HepG2 (cell line): ENCODE results near the gene PTPDC1. TPM values are rescaled to one million over a fixed set of nuclear protein-coding genes. Genes with fewer than 3 reads are reported as not detected.

Source experiments
- ATAC-seq: fragments of 200-7000 bp; cut with Tn5 transposase; 3 replicates; pipeline ENCODE4 v1.9.1; 2020; ENCODE audit warnings: mild to moderate bottlenecking, moderate library complexity
- BruUV-seq: library from RNA; stranded (reverse); fragments of 400-500 nt; replicated peaks from 2 replicates; lab custom pipeline; 2021; lab: Mats Ljungman, UMichigan
- CTCF ChIA-PET: fragments of 300-600 bp; formaldehyde crosslinking; extraction: SDS; loops from one replicate; lab custom pipeline; 2021; ENCODE audit warnings: low total read pairs, inconsistent platforms, low intra/inter-chr PET ratio; lab: Yijun Ruan, JAX
- POLR2A ChIA-PET: fragments of 350-600 bp; sonication (Branson Sonifier 250); formaldehyde crosslinking; loops from one replicate; lab custom pipeline; 2020; ENCODE audit warnings: antibody characterized with exemption, inconsistent platforms; lab: Yijun Ruan, JAX
- DNase-seq: peaks from one replicate; pipeline ENCODE4 v3.0.0-alpha.2; 2015; ENCODE audit warnings: low spot score
- FAIRE-seq: peaks from 3 replicates; lab custom pipeline; 2011; peaks lifted over from hg19 to GRCh38; lab: Jason Lieb, UNC
- H2AFZ ChIP-seq: one replicate; pipeline ENCODE4 v1.6.1; 2011; ENCODE audit warnings: low read length, inconsistent platforms
- H3K27ac ChIP-seq: fragments of 300-600 bp; 3 replicates; pipeline ENCODE4 v1.8.0; 2011; ENCODE audit warnings: mixed run types, mild to moderate bottlenecking, mixed read lengths, low read length, inconsistent platforms; ENCODE audit not compliant: insufficient read depth; ENCODE audit errors: extremely low read length
- H3K27me3 ChIP-seq, 2 experiments: fragments of 200-600 bp in 1 of 2; 2 replicates in 1 of 2; 3 replicates in 1 of 2; pipeline versions ENCODE4 v1.6.0 to v1.8.0; 2011; ENCODE audit warnings: low read length in 2 of 2, mild to moderate bottlenecking in 2 of 2, moderate library complexity in 2 of 2, inconsistent platforms in 1 of 2; ENCODE audit not compliant: insufficient read depth in 2 of 2, control insufficient read depth in 1 of 2
- H3K36me3 ChIP-seq, 2 experiments: fragments of 200-600 bp in 1 of 2; replicated peaks in 1 of 2; 2 replicates in 1 of 2; 3 replicates in 1 of 2; pipeline versions ENCODE4 v1.5.1 to v1.8.0; 2011; ENCODE audit warnings: low read length in 2 of 2, inconsistent platforms in 1 of 2; ENCODE audit not compliant: insufficient read depth in 2 of 2, control insufficient read depth in 1 of 2
- H3K4me1 ChIP-seq: 2 replicates; pipeline ENCODE4 v1.5.1; 2012; ENCODE audit warnings: low read length, inconsistent platforms; ENCODE audit not compliant: insufficient read depth
- H3K4me2 ChIP-seq: 2 replicates; pipeline ENCODE4 v1.6.0; 2011; ENCODE audit warnings: low read depth, low read length, inconsistent platforms
- H3K4me3 ChIP-seq, 3 experiments: fragments of 200-600 bp in 1 of 3; sonication (generic), shearing (Covaris generic) in 1 of 3; replicated peaks in 1 of 3; 2 replicates each; pipeline ENCODE4 v1.5.1; 2011 to 2016; ENCODE audit warnings: low read length in 3 of 3, inconsistent platforms in 2 of 3, low read depth in 2 of 3, mild to moderate bottlenecking in 2 of 3, control low read depth in 1 of 3, mixed read lengths in 1 of 3; ENCODE audit not compliant: insufficient read depth in 1 of 3
- H3K79me2 ChIP-seq: one replicate; pipeline ENCODE4 v1.6.1; 2011; ENCODE audit warnings: low read length, inconsistent platforms; ENCODE audit not compliant: insufficient read depth
- H3K9ac ChIP-seq: 2 replicates; pipeline ENCODE4 v1.6.0; 2011; ENCODE audit warnings: mild to moderate bottlenecking, low read depth, low read length, inconsistent platforms; ENCODE audit not compliant: insufficient read depth
- H3K9me3 ChIP-seq: 2 replicates; pipeline ENCODE4 v1.5.1; 2012; ENCODE audit warnings: mild to moderate bottlenecking, low read length
- H4K20me1 ChIP-seq: 2 replicates; pipeline ENCODE4 v1.6.0; 2011; ENCODE audit warnings: inconsistent platforms, mild to moderate bottlenecking, low read length, moderate library complexity; ENCODE audit not compliant: insufficient read depth
- CBFB ChIP-seq: sonication (generic); formaldehyde crosslinking; IDR thresholded peaks from 2 replicates; pipeline ENCODE4 v1.4.0; 2020; ENCODE audit warnings: missing genetic modification reagents
- DR1 ChIP-seq: sonication (generic); formaldehyde crosslinking; IDR thresholded peaks from 2 replicates; pipeline ENCODE4 v1.8.0; 2021; ENCODE audit warnings: mild to moderate bottlenecking, missing genetic modification reagents, inconsistent platforms
- E2F1 ChIP-seq: sonication (generic); formaldehyde crosslinking; IDR thresholded peaks from 2 replicates; pipeline ENCODE4 v1.5.0; 2020; ENCODE audit warnings: missing genetic modification reagents
- HNRNPK ChIP-seq: fragments of 200-400 bp; formaldehyde crosslinking; IDR thresholded peaks from 2 replicates; pipeline ENCODE4 v1.6.1; 2018; ENCODE audit warnings: low read length, low read depth, moderate library complexity, mild to moderate bottlenecking; ENCODE audit not compliant: poor library complexity, severe bottlenecking
- JUN ChIP-seq: sonication (generic); formaldehyde crosslinking; IDR thresholded peaks from 2 replicates; pipeline ENCODE4 v1.4.0; 2020; ENCODE audit warnings: mild to moderate bottlenecking, missing genetic modification reagents
- MED13 ChIP-seq: sonication (generic); formaldehyde crosslinking; IDR thresholded peaks from 2 replicates; pipeline ENCODE4 v1.5.0; 2020; ENCODE audit warnings: missing genetic modification reagents
- MYC ChIP-seq: sonication (generic); formaldehyde crosslinking; IDR thresholded peaks from 2 replicates; pipeline ENCODE4 v1.9.0; 2021; ENCODE audit warnings: missing genetic modification reagents, borderline replicate concordance
- NCOA1 ChIP-seq: sonication (generic); formaldehyde crosslinking; IDR thresholded peaks from 2 replicates; pipeline ENCODE4 v1.9.0; 2021; ENCODE audit warnings: missing genetic modification reagents
- RARA ChIP-seq: IDR thresholded peaks from 2 replicates; pipeline ENCODE4 v1.6.1; 2016; ENCODE audit warnings: missing genetic modification reagents, missing compliant biosample characterization
- SP1 ChIP-seq, 2 experiments: fragments of 450-650 bp in 1 of 2; sonication (generic) in 1 of 2; formaldehyde crosslinking in 1 of 2; IDR thresholded peaks; 2 replicates each; pipeline versions ENCODE4 v1.4.0 to v1.6.1; 2016 to 2020; ENCODE audit warnings: missing genetic modification reagents in 1 of 2
- THAP11 ChIP-seq: IDR thresholded peaks from 2 replicates; pipeline ENCODE4 v1.6.1; 2016; ENCODE audit warnings: missing biosample characterization, missing genetic modification reagents
- U2AF2 ChIP-seq: fragments of 200-400 bp; formaldehyde crosslinking; IDR thresholded peaks from 2 replicates; pipeline ENCODE4 v1.6.1; 2017; ENCODE audit warnings: low read depth, mild to moderate bottlenecking, low read length
- ZFP82 ChIP-seq: sonication (generic); formaldehyde crosslinking; IDR thresholded peaks from 2 replicates; pipeline ENCODE4 v1.5.1; 2020; ENCODE audit warnings: mild to moderate bottlenecking, missing genetic modification reagents, borderline replicate concordance
- ZNF235 ChIP-seq: sonication (generic); formaldehyde crosslinking; IDR thresholded peaks from 2 replicates; pipeline ENCODE4 v1.8.1; 2023; ENCODE audit warnings: mild to moderate bottlenecking, missing genetic modification reagents, borderline replicate concordance
- ZNF292 ChIP-seq: sonication (generic); formaldehyde crosslinking; IDR thresholded peaks from 2 replicates; pipeline ENCODE4 v1.8.1; 2022; ENCODE audit warnings: mild to moderate bottlenecking, low read depth, missing genetic modification reagents, borderline replicate concordance
- ZNF33A ChIP-seq: sonication (generic); formaldehyde crosslinking; IDR thresholded peaks from 2 replicates; pipeline ENCODE4 v1.5.1; 2020; ENCODE audit warnings: missing genetic modification reagents, mild to moderate bottlenecking, moderate library complexity, borderline replicate concordance
- ZNF720 ChIP-seq: sonication (generic); formaldehyde crosslinking; IDR thresholded peaks from 2 replicates; pipeline ENCODE4 v1.4.0; 2020; ENCODE audit warnings: missing genetic modification reagents
- ZNF724P ChIP-seq: sonication (generic); formaldehyde crosslinking; IDR thresholded peaks from 2 replicates; pipeline ENCODE4 v1.8.0; 2022; ENCODE audit warnings: missing genetic modification reagents, borderline replicate concordance
- WGBS: methylation state at CpG from one replicate; pipeline ENCODE4 v1.1.6; 2017; ENCODE audit warnings: low lambda C conversion rate; 5-methylcytosine and 5-hydroxymethylcytosine counted together
- in situ Hi-C: cut with HindIII; loops from 2 replicates; pipeline ENCODE4 v1.10.0; 2017; ENCODE audit warnings: low pct_unique_long_range_greater_than_20kb; ENCODE audit not compliant: extremely low pct_ligation_motif_present
- intact Hi-C: fragments of 100-400 bp; cut with micrococcal nuclease; formaldehyde crosslinking; loops from one replicate; pipeline ENCODE4 v1.10.0; 2022; ENCODE audit not compliant: unreplicated experiment
- polyA plus RNA-seq, 8 experiments: library from polyadenylated mRNA; depleted of rRNA in 3 of 8; stranded (reverse) in 7 of 8; unstranded in 1 of 8; fragments of >200 nt; fragmentation: Illumina TruSeq in 4 of 8; extraction: Trizol in 4 of 8; gene quantifications; 2 replicates each; pipeline versions ENCODE4 v1.2.1 to v1.2.3, GENCODE V29; 2011 to 2016; ENCODE audit warnings: low read depth in 4 of 8, missing spikeins in 1 of 8, mixed read lengths in 1 of 8; ENCODE audit not compliant: insufficient read depth in 1 of 8
- total RNA-seq, 5 experiments: library from RNA; depleted of rRNA; stranded (reverse); fragments of >200 nt; fragmentation: Illumina TruSeq; extraction: Trizol; gene quantifications; 2 replicates each; pipeline ENCODE4 v1.2.3, GENCODE V29; 2016; ENCODE audit warnings: low read depth in 1 of 5

The PTPDC1 gene
- total and polyA plus RNA-seq, 2 of the 13 experiments (the other 11 are each of a cell fraction or from before 2014, with no cell fraction given), result 6.1 to 8.6 TPM

GRCh38 chr9:94096819-94097577, 12.7 kb downstream of the PTPDC1 start (continued):
- TF ChIP-seq ZNF33A (CRISPR knock-in tag), result no peak
- TF ChIP-seq CBFB (CRISPR knock-in tag), result no peak
- no peak for TF ChIP-seq E2F1
- no peak for TF ChIP-seq THAP11 (CRISPR knock-in tag)
- TF ChIP-seq ZNF724P (CRISPR knock-in tag), result no peak
- no peak for TF ChIP-seq SP1 (IDR thresholded peaks at IDR 0.05)
- no peak for TF ChIP-seq SP1 (CRISPR knock-in tag; IDR thresholded peaks at IDR 0.05)

GRCh38 chr9:94097788-94098414, 13.6 kb downstream of the PTPDC1 start:
- Histone ChIP-seq H3K4me3 (no peak overlapping the region), H3K36me3 (peaks cover 3 to 8% of the 10 kb centered on the region in 2 experiments; a peak in 2 of 5 replicates), H3K27ac (no peak overlapping the region), H3K79me2 (no peaks in the 10 kb centered on the region), H3K4me1 (no peaks in the 10 kb centered on the region), H2AFZ (no peak overlapping the region), H3K4me2 (no peak overlapping the region), H3K9ac (no peak overlapping the region), H3K9me3 (no peaks in the 10 kb centered on the region), H3K27me3 (no peaks in the 10 kb centered on the region), H4K20me1 (no peaks in the 10 kb centered on the region)
- 96% methylated on average over 3 of the region's 6 CpGs for WGBS
- ChIA-PET POLR2A (no interaction called here), CTCF (no interaction called here)
- in situ Hi-C loops (no loop called here), intact Hi-C loops (no loop called here)
- ATAC-seq (no peak), FAIRE-seq (no peak), DNase-seq (no peak)
- no TSS peak for BruUV-seq
- no peak for TF ChIP-seq ZNF235 (CRISPR knock-in tag)
- no peak for TF ChIP-seq NCOA1 (CRISPR knock-in tag)
- no peak for TF ChIP-seq MYC (CRISPR knock-in tag)
- no peak for TF ChIP-seq JUN (CRISPR knock-in tag)
- TF ChIP-seq MED13 (CRISPR knock-in tag), result no peak
- no peak for TF ChIP-seq U2AF2
- no peak for TF ChIP-seq ZFP82 (CRISPR knock-in tag)
- no peak for TF ChIP-seq HNRNPK
- no peak for TF ChIP-seq DR1 (CRISPR knock-in tag)
- TF ChIP-seq ZNF720 (CRISPR knock-in tag), result no peak
- no peak for TF ChIP-seq RARA (CRISPR knock-in tag)
- TF ChIP-seq ZNF292 (CRISPR knock-in tag), result no peak
- no peak for TF ChIP-seq ZNF33A (CRISPR knock-in tag)
